Spleen (tissue), 7 donors: ENCODE results near the gene GUCA2B.

Experiments used
- POLR2A ChIP-seq, 3 donors: fragments of 450-650 bp; IDR thresholded peaks; one replicate each; pipeline ENCODE4 v1.5.1; 2017; ENCODE audit warnings: antibody characterized with exemption in 3 of 3, mild to moderate bottlenecking in 1 of 3
- POLR2AphosphoS5 ChIP-seq, 3 donors: sonication (generic); formaldehyde crosslinking; IDR thresholded peaks; one replicate each; pipeline ENCODE4 v1.5.1; 2017; ENCODE audit warnings: antibody characterized with exemption in 3 of 3
- TF ChIP-seq, protein P1 (sequence below), 11 experiments: fragments of 200-600 bp in 7 of 11; fragments of 450-650 bp in 4 of 11; sonication (generic) in 4 of 11; IDR thresholded peaks in 8 of 11; conservative IDR thresholded peaks in 3 of 11; 1 replicate in 7 of 11; 2 replicates in 4 of 11; pipeline versions ENCODE4 v1.4.0 to v1.8.0; 2016 to 2021; ENCODE audit warnings: antibody characterized with exemption in 11 of 11, inconsistent platforms in 4 of 11, mild to moderate bottlenecking in 1 of 11
- donor health status: DM: no; HTN: no; CAD: no; lungs with moderate emphysema.
- donor health status: DM: no; HTN: no; CAD: no.
- donor health status: DM: no; HTN: no; CAD: no.

GRCh38 chr1:42143896-42144710 lies 9.1 kb upstream of the GUCA2B start:
- TF ChIP-seq POLR2AphosphoS5 (IDR thresholded peaks at IDR 0.05) (no peak), POLR2A (IDR thresholded peaks at IDR 0.05) (no peak)
- TF ChIP-seq, protein P1, sequence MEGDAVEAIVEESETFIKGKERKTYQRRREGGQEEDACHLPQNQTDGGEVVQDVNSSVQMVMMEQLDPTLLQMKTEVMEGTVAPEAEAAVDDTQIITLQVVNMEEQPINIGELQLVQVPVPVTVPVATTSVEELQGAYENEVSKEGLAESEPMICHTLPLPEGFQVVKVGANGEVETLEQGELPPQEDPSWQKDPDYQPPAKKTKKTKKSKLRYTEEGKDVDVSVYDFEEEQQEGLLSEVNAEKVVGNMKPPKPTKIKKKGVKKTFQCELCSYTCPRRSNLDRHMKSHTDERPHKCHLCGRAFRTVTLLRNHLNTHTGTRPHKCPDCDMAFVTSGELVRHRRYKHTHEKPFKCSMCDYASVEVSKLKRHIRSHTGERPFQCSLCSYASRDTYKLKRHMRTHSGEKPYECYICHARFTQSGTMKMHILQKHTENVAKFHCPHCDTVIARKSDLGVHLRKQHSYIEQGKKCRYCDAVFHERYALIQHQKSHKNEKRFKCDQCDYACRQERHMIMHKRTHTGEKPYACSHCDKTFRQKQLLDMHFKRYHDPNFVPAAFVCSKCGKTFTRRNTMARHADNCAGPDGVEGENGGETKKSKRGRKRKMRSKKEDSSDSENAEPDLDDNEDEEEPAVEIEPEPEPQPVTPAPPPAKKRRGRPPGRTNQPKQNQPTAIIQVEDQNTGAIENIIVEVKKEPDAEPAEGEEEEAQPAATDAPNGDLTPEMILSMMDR (IDR thresholded peaks at IDR 0.05 in 8 of 11, conservative IDR thresholded peaks at IDR 0.05 in 3 of 11), result no peak
